DMS114 treated with DMSO at 0.1 percent for 48 hours (cell line): ENCODE measurements around the gene CCR5.

Experiments used
- DNase-seq: peaks from one replicate; lab custom pipeline; 2025; ENCODE audit not compliant: unreplicated experiment; lab: John Stamatoyannopoulos, UW

Gene CCR5

DNA sequence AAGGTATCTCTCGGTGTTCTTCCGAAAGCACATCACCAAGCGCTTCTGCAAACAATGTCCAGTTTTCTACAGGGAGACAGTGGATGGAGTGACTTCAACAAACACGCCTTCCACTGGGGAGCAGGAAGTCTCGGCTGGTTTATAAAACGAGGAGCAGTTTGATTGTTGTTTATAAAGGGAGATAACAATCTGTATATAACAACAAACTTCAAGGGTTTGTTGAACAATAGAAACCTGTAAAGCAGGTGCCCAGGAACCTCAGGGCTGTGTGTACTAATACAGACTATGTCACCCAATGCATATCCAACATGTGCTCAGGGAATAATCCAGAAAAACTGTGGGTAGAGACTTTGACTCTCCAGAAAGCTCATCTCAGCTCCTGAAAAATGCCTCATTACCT is 12.3 kb upstream of the CCR5 start:
- DNase-seq, result no peak

DNA sequence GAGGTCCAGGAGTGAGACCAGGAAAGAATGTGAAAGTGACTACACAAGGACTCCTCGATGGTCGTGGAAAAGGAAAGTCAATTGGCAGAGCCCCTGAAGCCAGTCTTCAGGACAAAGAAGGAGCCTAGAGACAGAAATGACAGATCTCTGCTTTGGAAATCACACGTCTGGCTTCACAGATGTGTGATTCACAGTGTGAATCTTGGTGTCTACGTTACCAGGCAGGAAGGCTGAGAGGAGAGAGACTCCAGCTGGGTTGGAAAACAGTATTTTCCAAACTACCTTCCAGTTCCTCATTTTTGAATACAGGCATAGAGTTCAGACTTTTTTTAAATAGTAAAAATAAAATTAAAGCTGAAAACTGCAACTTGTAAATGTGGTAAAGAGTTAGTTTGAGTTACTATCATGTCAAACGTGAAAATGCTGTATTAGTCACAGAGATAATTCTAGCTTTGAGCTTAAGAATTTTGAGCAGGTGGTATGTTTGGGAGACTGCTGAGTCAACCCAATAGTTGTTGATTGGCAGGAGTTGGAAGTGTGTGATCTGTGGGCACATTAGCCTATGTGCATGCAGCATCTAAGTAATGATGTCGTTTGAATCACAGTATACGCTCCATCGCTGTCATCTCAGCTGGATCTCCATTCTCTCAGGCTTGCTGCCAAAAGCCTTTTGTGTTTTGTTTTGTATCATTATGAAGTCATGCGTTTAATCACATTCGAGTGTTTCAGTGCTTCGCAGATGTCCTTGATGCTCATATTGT is 10.8 kb upstream of the CCR5 start:
- no peak for DNase-seq

DNA sequence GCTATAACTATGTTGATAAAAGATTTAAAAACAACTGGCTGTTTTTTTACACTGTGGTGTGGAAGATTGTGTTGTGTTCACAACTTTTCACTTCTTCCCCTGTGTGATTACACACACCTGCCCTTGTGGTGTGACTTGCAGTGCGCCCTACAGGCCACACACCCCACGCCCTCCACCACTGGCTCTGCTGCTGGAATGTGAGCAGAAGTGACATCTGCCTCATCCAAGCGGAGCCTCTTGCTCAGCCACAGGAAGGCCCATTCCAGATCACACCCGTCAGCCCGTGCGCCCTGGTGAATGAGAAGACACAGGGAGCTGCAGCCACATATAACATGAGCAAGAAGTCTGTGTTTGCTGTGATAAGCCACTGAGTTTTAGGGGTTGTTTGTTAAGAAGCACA is 9.8 kb upstream of the CCR5 start:
- DNase-seq, result no peak

DNA sequence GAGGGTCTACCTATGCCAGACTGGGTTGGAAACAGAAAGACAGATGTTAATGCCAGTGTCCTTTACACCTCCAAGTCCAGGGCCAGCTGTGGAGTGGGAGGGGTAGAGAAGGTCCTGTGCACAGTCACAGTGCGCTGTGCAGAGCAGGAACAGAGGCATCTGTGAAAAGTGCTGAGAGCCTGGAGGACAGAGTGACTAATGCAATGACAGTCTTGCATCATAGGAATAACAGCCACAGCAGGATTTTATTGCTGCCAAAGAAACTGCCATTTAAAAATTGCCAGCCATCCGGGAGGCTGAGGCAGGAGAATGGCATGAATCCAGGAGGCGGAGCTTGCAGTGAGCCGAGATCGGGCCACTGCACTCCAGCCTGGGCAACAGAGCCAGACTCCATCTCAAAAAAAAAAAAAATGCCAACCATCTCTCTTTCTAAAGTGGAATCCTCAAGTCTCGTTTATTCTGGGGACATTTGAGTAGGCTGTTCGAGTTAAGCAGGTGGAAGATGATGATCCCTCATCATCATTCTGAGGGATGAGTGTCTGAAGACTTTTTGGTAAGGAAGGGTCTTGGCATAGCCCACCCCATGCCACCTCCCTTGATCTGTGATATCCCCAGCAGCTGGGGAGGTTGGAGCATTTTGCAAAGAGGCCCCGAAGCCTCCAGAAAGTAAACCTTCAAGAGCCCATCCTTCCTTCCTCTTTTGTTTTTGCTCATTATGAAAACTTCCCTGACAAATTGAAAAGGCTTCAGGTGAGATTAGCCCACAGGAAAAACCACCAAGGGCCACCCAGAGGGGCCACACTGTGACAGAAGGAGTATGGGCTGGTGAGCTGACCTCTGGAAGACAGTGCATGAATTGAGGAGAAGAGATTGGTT is 9.1 kb upstream of the CCR5 start:
- no peak for DNase-seq

DNA sequence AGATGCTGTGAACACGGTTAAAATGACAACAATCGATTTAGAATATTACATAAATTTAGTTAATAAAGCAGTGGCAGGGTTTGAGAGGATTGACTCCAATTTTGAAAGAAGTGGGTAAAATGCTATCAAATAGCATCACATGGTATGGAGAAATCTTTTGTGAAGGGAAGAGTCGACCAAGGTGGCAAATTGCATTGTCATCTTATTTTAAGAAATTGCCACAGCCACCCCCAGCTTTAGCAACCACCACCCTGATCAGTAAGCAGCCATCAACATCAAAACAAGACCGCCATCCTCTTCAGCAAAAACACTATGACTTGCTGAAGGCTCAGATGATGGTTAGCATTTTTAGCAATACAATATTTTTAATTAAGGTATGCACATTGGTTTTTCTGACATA is 5.7 kb upstream of the CCR5 start:
- no peak for DNase-seq

DNA sequence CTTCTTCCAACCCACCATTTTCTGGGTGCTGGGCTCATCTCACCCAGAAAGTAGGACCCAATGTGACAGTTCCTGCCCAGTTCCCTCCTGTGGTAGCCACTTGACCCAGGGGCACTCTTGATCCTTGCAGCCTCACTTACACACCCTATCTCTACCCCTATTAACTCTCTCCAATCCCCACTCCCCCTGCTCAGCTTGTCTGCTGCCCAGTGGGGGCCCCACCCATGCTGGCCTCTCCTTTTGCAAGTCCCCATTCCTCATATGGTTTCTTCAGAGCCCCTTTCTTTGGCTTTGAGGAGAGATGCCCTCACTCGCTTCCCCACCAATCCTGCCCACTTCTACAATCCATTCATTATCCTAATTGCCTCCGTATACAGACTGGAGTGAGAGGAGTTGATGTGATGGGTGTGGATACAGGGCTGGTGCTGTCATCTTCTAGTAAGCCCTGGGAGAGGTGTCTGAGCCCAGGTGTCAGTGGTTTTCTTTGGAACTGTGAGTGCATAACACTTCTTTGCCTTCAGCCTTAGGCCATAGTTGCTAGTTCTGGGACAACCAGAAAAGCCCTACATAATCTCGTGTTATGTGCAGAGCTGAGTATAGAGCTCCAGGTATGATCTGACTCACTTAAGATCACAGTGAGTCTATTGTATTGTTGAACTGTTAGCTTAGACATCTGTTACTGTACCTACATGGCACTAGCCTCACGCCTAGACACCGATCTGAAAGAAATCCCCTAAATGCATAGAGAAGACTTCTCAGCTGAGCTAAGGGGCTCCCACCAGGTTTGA is 4.8 kb upstream of the CCR5 start:
- DNase-seq, result no peak

DNA sequence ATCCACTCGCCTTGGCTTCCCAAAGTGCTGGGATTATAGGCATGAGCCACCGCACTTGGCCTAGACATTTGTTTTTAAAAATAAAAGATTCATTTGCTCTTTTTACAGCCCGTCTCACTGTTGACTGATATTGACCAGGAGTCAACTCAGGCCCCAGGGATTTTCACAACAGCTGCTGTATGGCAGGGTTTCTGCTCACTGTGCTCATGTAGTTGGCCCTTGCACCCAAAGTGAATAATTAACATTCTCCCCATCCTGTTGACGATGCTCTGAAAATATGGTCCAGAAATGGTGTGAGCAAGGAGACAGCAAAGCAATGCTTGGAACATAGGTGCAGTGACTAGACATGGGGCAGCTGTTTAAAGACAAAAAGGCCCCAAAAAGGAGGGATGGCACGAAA is 2.9 kb upstream of the CCR5 start:
- DNase-seq, result no peak

DNA sequence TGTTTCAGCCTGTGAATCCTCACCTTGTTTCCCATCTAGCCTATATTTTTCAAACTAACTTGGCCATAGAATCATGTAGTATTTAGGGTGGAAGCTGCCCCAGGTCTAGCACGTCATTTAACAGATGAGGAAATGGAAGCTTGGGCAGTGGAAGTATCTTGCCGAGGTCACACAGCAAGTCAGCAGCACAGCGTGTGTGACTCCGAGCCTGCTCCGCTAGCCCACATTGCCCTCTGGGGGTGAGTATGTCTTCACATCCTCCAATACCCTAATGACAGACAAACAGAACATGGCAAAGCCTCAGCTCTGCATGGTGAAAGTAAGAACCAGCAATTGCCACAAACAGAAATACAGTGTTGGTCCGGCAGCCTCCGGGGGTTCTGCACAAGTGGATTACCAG is 2.2 kb upstream of the CCR5 start:
- no peak for DNase-seq

GRCh38 chr3:46369151-46369550 is 1.6 kb upstream of the CCR5 start:
- DNase-seq, result no peak

GRCh38 chr3:46369675-46370132 is 1.0 kb upstream of the CCR5 start:
- DNase-seq, result no peak

- DNase-seq, result no peak
These were observed 984 bp downstream of the CCR5 start for GRCh38 chr3:46371519-46372340.

- peak; percentile 18 for DNase-seq
These were observed 2.0 kb downstream of the CCR5 start for GRCh38 chr3:46372492-46373359.

GRCh38 chr3:46374755-46375154 is 4.0 kb downstream of the CCR5 start:
- DNase-seq, result no peak

DNA sequence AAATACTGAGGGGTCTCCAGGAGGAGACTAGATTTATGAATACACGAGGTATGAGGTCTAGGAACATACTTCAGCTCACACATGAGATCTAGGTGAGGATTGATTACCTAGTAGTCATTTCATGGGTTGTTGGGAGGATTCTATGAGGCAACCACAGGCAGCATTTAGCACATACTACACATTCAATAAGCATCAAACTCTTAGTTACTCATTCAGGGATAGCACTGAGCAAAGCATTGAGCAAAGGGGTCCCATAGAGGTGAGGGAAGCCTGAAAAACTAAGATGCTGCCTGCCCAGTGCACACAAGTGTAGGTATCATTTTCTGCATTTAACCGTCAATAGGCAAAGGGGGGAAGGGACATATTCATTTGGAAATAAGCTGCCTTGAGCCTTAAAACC is 4.5 kb downstream of the CCR5 start:
- no peak for DNase-seq

DNA sequence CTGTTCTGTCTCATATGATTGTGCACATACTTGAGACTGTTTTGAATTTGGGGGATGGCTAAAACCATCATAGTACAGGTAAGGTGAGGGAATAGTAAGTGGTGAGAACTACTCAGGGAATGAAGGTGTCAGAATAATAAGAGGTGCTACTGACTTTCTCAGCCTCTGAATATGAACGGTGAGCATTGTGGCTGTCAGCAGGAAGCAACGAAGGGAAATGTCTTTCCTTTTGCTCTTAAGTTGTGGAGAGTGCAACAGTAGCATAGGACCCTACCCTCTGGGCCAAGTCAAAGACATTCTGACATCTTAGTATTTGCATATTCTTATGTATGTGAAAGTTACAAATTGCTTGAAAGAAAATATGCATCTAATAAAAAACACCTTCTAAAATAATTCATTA is 5.1 kb downstream of the CCR5 start:
- DNase-seq, result no peak

DNA sequence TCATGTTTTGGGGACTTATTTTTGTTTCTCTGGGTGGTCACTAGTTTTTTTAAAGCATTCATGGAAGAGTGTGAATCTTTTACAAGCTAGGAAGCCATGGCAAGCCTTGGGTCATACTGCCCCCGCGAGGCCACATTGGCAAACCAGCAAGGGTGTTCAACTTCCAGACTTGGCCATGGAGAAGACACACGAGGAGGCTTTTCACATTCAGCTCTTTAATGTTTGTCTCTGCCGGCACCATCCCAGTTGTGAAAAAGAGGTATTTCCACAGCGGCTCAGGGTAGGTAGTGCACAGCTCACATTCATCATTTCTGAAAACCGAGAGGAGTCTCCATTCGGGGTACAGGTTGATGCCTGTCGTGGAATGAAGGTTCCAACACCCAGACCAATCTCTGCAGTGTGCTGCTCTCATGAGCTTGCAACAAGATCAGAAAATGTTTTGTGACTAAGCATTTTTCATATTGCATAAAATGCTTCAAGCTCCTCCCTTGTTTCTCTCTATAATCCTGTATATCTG is 7.7 kb downstream of the CCR5 start:
- peak; percentile 45 for DNase-seq

DNA sequence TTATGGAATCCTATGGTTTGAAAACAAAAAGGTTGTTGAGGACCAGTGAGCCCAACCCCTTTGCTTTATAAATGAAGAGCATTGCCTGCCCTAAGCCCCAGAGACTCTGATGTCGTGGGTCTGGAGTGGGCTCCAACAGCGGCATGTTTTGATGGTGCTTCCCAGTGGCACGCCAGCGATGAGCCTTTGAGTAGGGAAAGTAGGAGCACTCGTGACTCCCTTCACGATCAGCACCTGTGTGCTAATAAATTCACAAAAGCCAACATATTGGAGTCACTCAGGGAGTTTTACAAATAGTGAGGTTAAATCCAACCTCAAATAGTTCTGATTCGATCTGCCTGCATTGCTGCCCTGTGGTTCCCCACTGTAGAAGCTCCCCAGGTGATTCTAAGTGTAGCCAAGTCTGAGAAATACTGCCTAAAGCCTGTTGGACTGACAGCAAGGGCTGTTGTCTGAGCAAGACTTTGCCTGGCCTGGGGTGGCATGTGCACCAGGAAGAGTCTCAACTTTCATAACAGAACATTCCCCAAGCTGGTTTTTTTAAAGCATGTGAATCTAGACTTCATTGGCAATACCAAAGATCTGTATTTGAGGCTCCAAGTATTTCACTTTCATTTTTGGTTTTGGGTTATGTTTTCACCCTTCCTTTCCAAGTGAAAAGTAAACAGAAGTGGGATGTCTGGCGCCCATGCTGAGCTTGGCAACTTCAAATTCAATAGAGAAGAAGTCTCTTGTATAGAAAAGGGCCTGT is 9.9 kb downstream of the CCR5 start:
- no peak for DNase-seq

- no peak for DNase-seq
These were observed 10.9 kb downstream of the CCR5 start for GRCh38 chr3:46381625-46382024.
